K562 (cell line): ENCODE data around the gene FRRS1L. TPM values are rescaled to one million over a fixed set of nuclear protein-coding genes. Genes with fewer than 3 reads are reported as not detected.

Experiments used
- ARID1B ChIP-seq: fragments of 450-650 bp; IDR thresholded peaks from 2 replicates; pipeline ENCODE4 v1.6.1; 2016; ENCODE audit warnings: antibody characterized with exemption, mild to moderate bottlenecking, inconsistent platforms
- ATF7 ChIP-seq: fragments of 450-650 bp; IDR thresholded peaks from 2 replicates; pipeline ENCODE4 v1.7.1; 2014; ENCODE audit warnings: mild to moderate bottlenecking, moderate library complexity
- CEBPB ChIP-seq: fragments of 450-650 bp; IDR thresholded peaks from 2 replicates; pipeline ENCODE4 v1.6.1; 2016; ENCODE audit warnings: missing genetic modification characterization, missing compliant biosample characterization
- CEBPZ ChIP-seq: fragments of 150-350 bp; IDR thresholded peaks from 2 replicates; pipeline ENCODE4 v1.6.1; 2014; ENCODE audit warnings: low read depth, mild to moderate bottlenecking, low read length, borderline replicate concordance
- CREB3L1 ChIP-seq: fragments of 450-650 bp; IDR thresholded peaks from 2 replicates; pipeline ENCODE4 v1.6.1; 2014; ENCODE audit warnings: low read depth, mild to moderate bottlenecking, moderate library complexity, borderline replicate concordance
- DNMT1 ChIP-seq: fragments of 450-650 bp; IDR thresholded peaks from 2 replicates; pipeline ENCODE4 v1.6.1; 2016; ENCODE audit warnings: antibody characterized with exemption, mild to moderate bottlenecking
- FOS ChIP-seq: IDR thresholded peaks from 3 replicates; pipeline ENCODE4 v1.6.1; 2011; ENCODE audit not compliant: insufficient read length; ENCODE audit errors: extremely low read depth
- MIER1 ChIP-seq: fragments of 450-650 bp; IDR thresholded peaks from 2 replicates; pipeline ENCODE4 v1.6.1; 2016; ENCODE audit warnings: antibody characterized with exemption, mild to moderate bottlenecking, low read depth
- MITF ChIP-seq: IDR thresholded peaks from 2 replicates; pipeline ENCODE4 v1.6.1; 2014; ENCODE audit warnings: antibody characterized with exemption
- STAG1 ChIP-seq: sonication (generic); formaldehyde crosslinking; IDR thresholded peaks from 2 replicates; pipeline ENCODE4 v1.5.0; 2020; ENCODE audit warnings: missing genetic modification reagents, borderline replicate concordance
- THAP12 ChIP-seq: fragments of 250-450 bp; sonication (Bioruptor Pico); IDR thresholded peaks from 2 replicates; pipeline ENCODE4 v1.9.0; 2021; ENCODE audit warnings: mild to moderate bottlenecking, inconsistent platforms
- THRB ChIP-seq: fragments of 450-650 bp; formaldehyde crosslinking; conservative IDR thresholded peaks from 2 replicates; pipeline ENCODE4 v1.4.0; 2022; ENCODE audit warnings: mild to moderate bottlenecking, missing genetic modification characterization
- ZKSCAN8 ChIP-seq: fragments of 200-800 bp; sonication (Bioruptor generic); IDR thresholded peaks from 2 replicates; pipeline ENCODE4 v1.6.1; 2016; ENCODE audit warnings: missing genetic modification characterization, missing compliant biosample characterization
- ZNF124 ChIP-seq: sonication (generic); formaldehyde crosslinking; IDR thresholded peaks from 2 replicates; pipeline ENCODE4 v1.8.1; 2022; ENCODE audit warnings: missing genetic modification reagents
- ZNF175 ChIP-seq: fragments of 200-800 bp; sonication (Bioruptor generic); IDR thresholded peaks from 2 replicates; pipeline ENCODE4 v1.6.1; 2016; ENCODE audit warnings: low read depth, mild to moderate bottlenecking, missing genetic modification characterization, missing compliant biosample characterization
- ZNF436 ChIP-seq: fragments of 250-450, 450-650 bp; sonication (Bioruptor Pico); formaldehyde crosslinking; IDR thresholded peaks from 2 replicates; pipeline ENCODE4 v1.7.0; 2020; ENCODE audit warnings: mild to moderate bottlenecking
- ZNF695 ChIP-seq: fragments of 450-650 bp; formaldehyde crosslinking; IDR thresholded peaks from 2 replicates; pipeline ENCODE4 v1.4.0; 2020; ENCODE audit warnings: mild to moderate bottlenecking, moderate library complexity
- polyA plus RNA-seq, 8 experiments: library from polyadenylated mRNA; depleted of rRNA in 4 of 8; stranded (reverse) in 5 of 8; unstranded in 3 of 8; fragments of >200 nt; fragmentation: Nextera tagmentation in 2 of 8; fragmentation: Illumina TruSeq in 1 of 8; extraction: Ambion mirVana in 2 of 8; extraction: Trizol in 1 of 8; gene quantifications; 2 replicates each; pipeline versions ENCODE4 v1.2.1 to v1.2.3, GENCODE V29; 2011 to 2014; ENCODE audit warnings: inconsistent platforms in 1 of 8, missing spikeins in 1 of 8
- total RNA-seq, 7 experiments: library from RNA; depleted of rRNA in 6 of 7; stranded (reverse); fragments of >200 nt in 6 of 7; fragmentation: Illumina TruSeq in 2 of 7; extraction: Trizol in 2 of 7; gene quantifications; 2 replicates each; pipeline versions ENCODE4 v1.2.1 to v1.2.3, GENCODE V29; 2011 to 2021; ENCODE audit warnings: low replicate concordance in 1 of 7

Gene FRRS1L
- total and polyA plus RNA-seq, 9 of the 15 experiments (the other 6 are each of a cell fraction or from before 2014, with no cell fraction given) = under 0.01 to 0.04 (median 0.03) TPM; not detected in 5

- TF ChIP-seq CREB3L1 (no peak), ZNF436 (no peak), MIER1 (no peak), STAG1 (no peak), ZNF175 (no peak), CEBPZ (no peak), DNMT1 (no peak), MITF (no peak), ZNF124 (no peak), ATF7 (peak; percentile 74), FOS (peak; percentile 80), THAP12 (CRISPR knock-in tag) (no peak), ARID1B (peak; percentile 84), ZKSCAN8 (CRISPR knock-in tag) (no peak), ZNF695 (no peak), THRB (CRISPR knock-in tag) (no peak), CEBPB (tag) (peak; percentile 88)
Measured at GRCh38 chr9:109117856-109118807, 48.9 kb downstream of the FRRS1L start (continued).
